SK-N-SH (cell line): ENCODE data around the gene HINT3. TPM values are rescaled to one million over a fixed set of nuclear protein-coding genes. Genes with fewer than 3 reads are reported as not detected.

Experiments
- CTCF ChIA-PET: fragments of 300-600, 350-600 bp; formaldehyde crosslinking; extraction: SDS; loops from one replicate; lab custom pipeline; 2021; lab: Yijun Ruan, JAX
- POLR2A ChIA-PET: fragments of 350-600 bp; sonication (Branson Sonifier 250); formaldehyde crosslinking; extraction: SDS; loops from one replicate; lab custom pipeline; 2020; ENCODE audit warnings: antibody characterized with exemption, inconsistent platforms; lab: Yijun Ruan, JAX
- DNase-seq: peaks from one replicate; pipeline ENCODE4 v3.0.0; 2012
- H2AFZ ChIP-seq: fragments of 200-600 bp; sonication (generic); 2 replicates; pipeline ENCODE4 v1.8.1; 2016; ENCODE audit warnings: antibody characterized with exemption, mild to moderate bottlenecking, low read depth
- H3F3A ChIP-seq: fragments of 200-600 bp; sonication (generic); replicated peaks from 2 replicates; pipeline ENCODE3; 2016; ENCODE audit warnings: antibody characterized with exemption, mild to moderate bottlenecking; ENCODE audit not compliant: insufficient read depth
- H3K27ac ChIP-seq, 2 experiments: fragments of 200-500 bp in 1 of 2; fragments of 200-600 bp in 1 of 2; sonication (Bioruptor generic) in 1 of 2; sonication (generic), shearing (Covaris generic) in 1 of 2; 2 replicates each; pipeline versions ENCODE4 v1.5.1 to v1.6.1; 2014 to 2016; ENCODE audit warnings: low read depth in 2 of 2, inconsistent platforms in 1 of 2, low read length in 1 of 2, mild to moderate bottlenecking in 1 of 2, mixed read lengths in 1 of 2
- H3K27me3 ChIP-seq: fragments of 200-600 bp; sonication (generic), shearing (Covaris generic); 2 replicates; pipeline ENCODE4 v1.6.1; 2016; ENCODE audit warnings: mixed run types; ENCODE audit not compliant: insufficient read depth
- H3K36me3 ChIP-seq, 2 experiments: fragments of 200-500 bp in 1 of 2; fragments of 200-600 bp in 1 of 2; sonication (Bioruptor generic) in 1 of 2; sonication (generic) in 1 of 2; replicated peaks in 1 of 2; 2 replicates each; pipeline versions ENCODE3 to v1.5.1; 2014 to 2016; ENCODE audit warnings: low read length in 1 of 2, mild to moderate bottlenecking in 1 of 2; ENCODE audit not compliant: insufficient read depth in 2 of 2, control insufficient read depth in 1 of 2
- H3K4me1 ChIP-seq, 2 experiments: fragments of 200-500 bp in 1 of 2; fragments of 200-600 bp in 1 of 2; sonication (Bioruptor generic) in 1 of 2; sonication (generic), shearing (Covaris generic) in 1 of 2; 2 replicates each; pipeline versions ENCODE4 v1.5.1 to v1.6.1; 2014 to 2016; ENCODE audit warnings: low read depth in 1 of 2, low read length in 1 of 2, mixed run types in 1 of 2; ENCODE audit not compliant: insufficient read depth in 2 of 2, control insufficient read depth in 1 of 2
- H3K4me2 ChIP-seq: fragments of 200-600 bp; sonication (generic), shearing (Covaris generic); 2 replicates; pipeline ENCODE4 v1.6.1; 2017; ENCODE audit warnings: mixed run types
- H3K4me3 ChIP-seq, 2 experiments: fragments of 200-500 bp in 1 of 2; fragments of 200-600 bp in 1 of 2; sonication (Bioruptor generic) in 1 of 2; sonication (generic), shearing (Covaris generic) in 1 of 2; 2 replicates each; pipeline versions ENCODE4 v1.5.1 to v1.8.1; 2014 to 2016; ENCODE audit warnings: low read depth in 2 of 2, inconsistent platforms in 1 of 2, low read length in 1 of 2, mild to moderate bottlenecking in 1 of 2, mixed read lengths in 1 of 2, moderate library complexity in 1 of 2
- H3K79me2 ChIP-seq: fragments of 200-600 bp; sonication (generic); 2 replicates; pipeline ENCODE4 v1.8.1; 2017; ENCODE audit warnings: mild to moderate bottlenecking; ENCODE audit not compliant: insufficient read depth
- H3K9ac ChIP-seq: fragments of 200-600 bp; sonication (generic); 2 replicates; pipeline ENCODE4 v1.6.1; 2017; ENCODE audit warnings: mixed run types
- H3K9me2 ChIP-seq: fragments of 200-600 bp; sonication (generic); 2 replicates; pipeline ENCODE4 v1.6.1; 2017; ENCODE audit warnings: mixed run types
- H3K9me3 ChIP-seq: fragments of 200-600 bp; sonication (generic); 2 replicates; pipeline ENCODE4 v1.6.1; 2017; ENCODE audit warnings: mixed run types, mild to moderate bottlenecking, moderate library complexity
- H4K20me1 ChIP-seq: fragments of 200-600 bp; sonication (generic); 2 replicates; pipeline ENCODE4 v1.6.1; 2017; ENCODE audit warnings: mild to moderate bottlenecking, mixed run types; ENCODE audit not compliant: insufficient read depth
- FOSL2 ChIP-seq: IDR thresholded peaks from 2 replicates; pipeline ENCODE4 v1.4.0; 2012; ENCODE audit warnings: low read depth, mild to moderate bottlenecking, moderate library complexity, borderline replicate concordance
- MEF2A ChIP-seq: IDR thresholded peaks from 2 replicates; pipeline ENCODE4 v1.4.0; 2012; ENCODE audit warnings: low read depth, borderline replicate concordance
- NFIC ChIP-seq: IDR thresholded peaks from 2 replicates; pipeline ENCODE4 v1.4.0; 2012; ENCODE audit warnings: borderline replicate concordance
- NRF1 ChIP-seq: IDR thresholded peaks from 2 replicates; pipeline ENCODE4 v1.6.1; 2012; ENCODE audit warnings: low read depth, mild to moderate bottlenecking, low read length
- POLR2AphosphoS5 ChIP-seq: IDR thresholded peaks from 2 replicates; pipeline ENCODE4 v1.6.1; 2012; ENCODE audit warnings: low read depth, low read length
- RCOR1 ChIP-seq: fragments of 150-350 bp; IDR thresholded peaks from 2 replicates; pipeline ENCODE4 v1.6.1; 2017; ENCODE audit warnings: antibody characterized with exemption, low read length
- RXRA ChIP-seq: IDR thresholded peaks from 2 replicates; pipeline ENCODE4 v1.4.0; 2012; ENCODE audit warnings: low read depth, mild to moderate bottlenecking, borderline replicate concordance
- SIN3A ChIP-seq: IDR thresholded peaks from 2 replicates; pipeline ENCODE4 v1.6.1; 2012; ENCODE audit warnings: low read depth, mild to moderate bottlenecking, low read length, moderate library complexity, borderline replicate concordance
- TCF12 ChIP-seq: IDR thresholded peaks from 2 replicates; pipeline ENCODE4 v1.4.0; 2012
- TEAD4 ChIP-seq: IDR thresholded peaks from 2 replicates; pipeline ENCODE4 v1.4.0; 2012; ENCODE audit warnings: mild to moderate bottlenecking, borderline replicate concordance; ENCODE audit not compliant: insufficient read depth
- YY1 ChIP-seq: IDR thresholded peaks from 2 replicates; pipeline ENCODE4 v1.4.0; 2012; ENCODE audit warnings: low read depth, mild to moderate bottlenecking
- WGBS: methylation state at CpG from one replicate; pipeline ENCODE4 v1.1.6; 2017; ENCODE audit warnings: low lambda C conversion rate; 5-methylcytosine and 5-hydroxymethylcytosine counted together
- polyA plus RNA-seq, 3 experiments: library from polyadenylated mRNA; depleted of rRNA; stranded (reverse); fragments of >200 nt; gene quantifications; 2 replicates each; pipeline ENCODE4 v1.2.3, GENCODE V29; 2012
- TF ChIP-seq, protein P1 (sequence below): fragments of 150-350 bp; IDR thresholded peaks from 2 replicates; pipeline ENCODE4 v1.6.1; 2017; ENCODE audit warnings: antibody characterized with exemption, low read length, low read depth, borderline replicate concordance
- TF ChIP-seq, protein P2 (sequence below): IDR thresholded peaks from 2 replicates; pipeline ENCODE4 v1.6.1; 2012; ENCODE audit warnings: mild to moderate bottlenecking, low read depth, low read length, moderate library complexity
- TF ChIP-seq, protein P3 (sequence below): IDR thresholded peaks from 2 replicates; pipeline ENCODE4; 2012

Gene HINT3
- polyA plus RNA-seq, 1 of the 3 experiments (the other 2 are of a cell fraction) = 1.8 TPM

DNA sequence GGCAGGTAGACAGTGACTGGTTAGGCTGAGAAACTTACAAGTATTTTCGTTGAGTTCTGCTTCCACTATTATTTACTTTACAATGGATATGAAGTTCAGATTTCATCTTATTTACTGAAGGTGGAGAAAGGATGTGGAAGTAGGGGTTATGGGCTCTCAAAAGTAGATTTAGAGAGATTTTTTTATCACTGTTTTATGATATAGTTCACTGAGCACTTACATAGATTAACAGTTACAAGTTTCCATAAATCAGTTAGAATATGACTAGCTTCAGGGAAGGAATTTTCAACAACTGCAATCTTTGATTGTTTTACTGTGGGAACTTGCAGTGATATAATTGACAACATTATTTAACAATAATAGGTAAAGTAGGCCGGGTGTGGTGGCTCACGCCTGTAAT is 22.5 kb downstream of the HINT3 start:
- Histone ChIP-seq H3K27me3 (no peaks in the 10 kb centered on the region), H3K4me1 (peaks cover 0 to 11% of the 10 kb centered on the region in 2 experiments; a peak in 3 of 4 replicates), H3K9me2 (no peaks in the 10 kb centered on the region), H3K79me2 (no peaks in the 10 kb centered on the region), H3K4me2 (no peak overlapping the region), H3K4me3 (no peak overlapping the region), H3K9ac (no peak overlapping the region), H3F3A (peaks cover 11% of the 10 kb centered on the region), H2AFZ (no peak overlapping the region), H4K20me1 (no peaks in the 10 kb centered on the region), H3K27ac (no peak overlapping the region), H3K9me3 (no peaks in the 10 kb centered on the region), H3K36me3 (peaks cover 4 to 5% of the 10 kb centered on the region in 2 experiments)
- TF ChIP-seq RXRA (no peak), FOSL2 (no peak), POLR2AphosphoS5 (no peak), MEF2A (no peak), YY1 (no peak), TCF12 (no peak), TEAD4 (no peak), NFIC (no peak)
- TF ChIP-seq, protein P1, sequence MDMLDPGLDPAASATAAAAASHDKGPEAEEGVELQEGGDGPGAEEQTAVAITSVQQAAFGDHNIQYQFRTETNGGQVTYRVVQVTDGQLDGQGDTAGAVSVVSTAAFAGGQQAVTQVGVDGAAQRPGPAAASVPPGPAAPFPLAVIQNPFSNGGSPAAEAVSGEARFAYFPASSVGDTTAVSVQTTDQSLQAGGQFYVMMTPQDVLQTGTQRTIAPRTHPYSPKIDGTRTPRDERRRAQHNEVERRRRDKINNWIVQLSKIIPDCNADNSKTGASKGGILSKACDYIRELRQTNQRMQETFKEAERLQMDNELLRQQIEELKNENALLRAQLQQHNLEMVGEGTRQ = no peak
- TF ChIP-seq, protein P2, sequence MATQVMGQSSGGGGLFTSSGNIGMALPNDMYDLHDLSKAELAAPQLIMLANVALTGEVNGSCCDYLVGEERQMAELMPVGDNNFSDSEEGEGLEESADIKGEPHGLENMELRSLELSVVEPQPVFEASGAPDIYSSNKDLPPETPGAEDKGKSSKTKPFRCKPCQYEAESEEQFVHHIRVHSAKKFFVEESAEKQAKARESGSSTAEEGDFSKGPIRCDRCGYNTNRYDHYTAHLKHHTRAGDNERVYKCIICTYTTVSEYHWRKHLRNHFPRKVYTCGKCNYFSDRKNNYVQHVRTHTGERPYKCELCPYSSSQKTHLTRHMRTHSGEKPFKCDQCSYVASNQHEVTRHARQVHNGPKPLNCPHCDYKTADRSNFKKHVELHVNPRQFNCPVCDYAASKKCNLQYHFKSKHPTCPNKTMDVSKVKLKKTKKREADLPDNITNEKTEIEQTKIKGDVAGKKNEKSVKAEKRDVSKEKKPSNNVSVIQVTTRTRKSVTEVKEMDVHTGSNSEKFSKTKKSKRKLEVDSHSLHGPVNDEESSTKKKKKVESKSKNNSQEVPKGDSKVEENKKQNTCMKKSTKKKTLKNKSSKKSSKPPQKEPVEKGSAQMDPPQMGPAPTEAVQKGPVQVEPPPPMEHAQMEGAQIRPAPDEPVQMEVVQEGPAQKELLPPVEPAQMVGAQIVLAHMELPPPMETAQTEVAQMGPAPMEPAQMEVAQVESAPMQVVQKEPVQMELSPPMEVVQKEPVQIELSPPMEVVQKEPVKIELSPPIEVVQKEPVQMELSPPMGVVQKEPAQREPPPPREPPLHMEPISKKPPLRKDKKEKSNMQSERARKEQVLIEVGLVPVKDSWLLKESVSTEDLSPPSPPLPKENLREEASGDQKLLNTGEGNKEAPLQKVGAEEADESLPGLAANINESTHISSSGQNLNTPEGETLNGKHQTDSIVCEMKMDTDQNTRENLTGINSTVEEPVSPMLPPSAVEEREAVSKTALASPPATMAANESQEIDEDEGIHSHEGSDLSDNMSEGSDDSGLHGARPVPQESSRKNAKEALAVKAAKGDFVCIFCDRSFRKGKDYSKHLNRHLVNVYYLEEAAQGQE = no peak
- ChIA-PET POLR2A (no interaction called here), CTCF (no interaction called here)
- no peak for DNase-seq
- WGBS = 80% methylated on average over 3 of the region's 3 CpGs

DNA sequence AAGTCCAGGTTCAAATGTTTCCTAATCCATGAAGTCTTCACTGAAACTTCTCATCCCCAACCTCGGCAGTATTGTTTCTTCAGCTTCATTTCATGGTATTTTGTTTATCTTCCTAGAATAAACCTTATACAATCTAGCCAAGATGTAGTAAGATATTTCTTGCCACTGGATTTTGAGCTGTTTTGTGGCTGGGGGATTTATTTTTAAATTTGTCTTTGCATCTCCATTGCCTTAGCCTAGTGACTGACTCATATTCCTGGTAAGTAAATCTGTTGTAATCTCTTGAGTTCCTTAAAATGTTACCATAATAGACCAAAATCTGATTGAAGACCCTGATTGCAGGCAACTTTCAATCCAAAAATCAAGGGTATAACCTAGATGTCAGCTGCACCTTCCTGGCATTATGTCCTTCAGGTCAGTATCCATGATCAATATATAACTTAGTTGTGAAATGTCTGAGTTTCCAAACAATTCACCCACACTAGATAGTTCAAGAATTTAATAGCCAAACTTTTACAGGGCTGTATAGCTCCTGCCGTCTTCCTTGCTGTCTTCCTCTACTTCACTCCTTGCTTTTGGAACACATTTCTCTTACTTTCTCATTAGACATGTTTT is 25.1 kb downstream of the HINT3 start:
- Histone ChIP-seq H3F3A (peaks cover 17% of the 10 kb centered on the region), H3K4me1 (peaks cover 3 to 21% of the 10 kb centered on the region in 2 experiments), H3K27me3 (no peaks in the 10 kb centered on the region), H3K9me2 (no peaks in the 10 kb centered on the region), H3K79me2 (peaks cover 5% of the 10 kb centered on the region; the same call in 1 of the 2 replicates), H3K9ac (no peak overlapping the region), H3K36me3 (no peaks in the 10 kb centered on the region), H3K9me3 (no peaks in the 10 kb centered on the region), H4K20me1 (no peaks in the 10 kb centered on the region)
- ChIA-PET POLR2A (no interaction called here), CTCF (interaction anchor here (0.8 to 3.0 kb wide), 6 partner anchors 8 to 670 kb away, joined by 3 to 15 read pairs (median 4); partner anchors contain the start of genes HINT3 and NCOA7)
- DNase-seq = no peak
- no peak for TF ChIP-seq NRF1
- TF ChIP-seq RCOR1 = no peak
- TF ChIP-seq SIN3A = no peak
- TF ChIP-seq, protein P3, sequence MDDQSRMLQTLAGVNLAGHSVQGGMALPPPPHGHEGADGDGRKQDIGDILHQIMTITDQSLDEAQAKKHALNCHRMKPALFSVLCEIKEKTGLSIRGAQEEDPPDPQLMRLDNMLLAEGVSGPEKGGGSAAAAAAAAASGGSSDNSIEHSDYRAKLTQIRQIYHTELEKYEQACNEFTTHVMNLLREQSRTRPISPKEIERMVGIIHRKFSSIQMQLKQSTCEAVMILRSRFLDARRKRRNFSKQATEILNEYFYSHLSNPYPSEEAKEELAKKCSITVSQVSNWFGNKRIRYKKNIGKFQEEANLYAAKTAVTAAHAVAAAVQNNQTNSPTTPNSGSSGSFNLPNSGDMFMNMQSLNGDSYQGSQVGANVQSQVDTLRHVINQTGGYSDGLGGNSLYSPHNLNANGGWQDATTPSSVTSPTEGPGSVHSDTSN = no peak
- TF ChIP-seq, all 33 proteins: peak for 0
- Histone ChIP-seq H2AFZ (no peak overlapping the region), H3K4me3 (no peak overlapping the region), H3K4me2 (no peak overlapping the region), H3K27ac (no peak overlapping the region)
- 94% methylated on average over 2 of the region's 2 CpGs for WGBS
